IgD-negative memory B cell (primary cell): ENCODE data around the gene CYP19A1. TPM values are rescaled to one million over a fixed set of nuclear protein-coding genes. Genes with fewer than 3 reads are reported as not detected.

Experiments used
- H3K27ac Mint-ChIP-seq, 3 donors: one replicate each; pipeline ENCODE4 v1.8.0; 2020 to 2022; ENCODE audit warnings: mild to moderate bottlenecking in 3 of 3, mixed read lengths in 3 of 3, moderate library complexity in 1 of 3
- H3K27me3 Mint-ChIP-seq: one replicate; pipeline ENCODE4 v1.8.0; 2021; ENCODE audit warnings: mixed read lengths
- H3K36me3 Mint-ChIP-seq: one replicate; pipeline ENCODE4 v1.8.0; 2020; ENCODE audit warnings: mild to moderate bottlenecking, mixed read lengths
- H3K4me1 Mint-ChIP-seq, 3 donors: one replicate each; pipeline ENCODE4 v1.8.0; 2020 to 2022; ENCODE audit warnings: mixed read lengths in 3 of 3, mild to moderate bottlenecking in 1 of 3
- H3K4me3 Mint-ChIP-seq, 4 donors: one replicate each; pipeline ENCODE4 v1.8.0; 2020 to 2022; ENCODE audit warnings: mild to moderate bottlenecking in 4 of 4, mixed read lengths in 4 of 4, moderate library complexity in 3 of 4
- H3K9me3 Mint-ChIP-seq, 3 donors: one replicate each; pipeline ENCODE4 v1.8.0; 2020 to 2021; ENCODE audit warnings: mixed read lengths in 3 of 3, mild to moderate bottlenecking in 1 of 3
- polyA plus RNA-seq: library from polyadenylated mRNA; unstranded; fragments of 300-500 nt; fragmentation: Illumina TruSeq; gene quantifications from one replicate; pipeline ENCODE4 v1.2.3, GENCODE V29; 2021

Gene CYP19A1
- polyA plus RNA-seq, 1 donor from 2014 or later, result not detected

DNA sequence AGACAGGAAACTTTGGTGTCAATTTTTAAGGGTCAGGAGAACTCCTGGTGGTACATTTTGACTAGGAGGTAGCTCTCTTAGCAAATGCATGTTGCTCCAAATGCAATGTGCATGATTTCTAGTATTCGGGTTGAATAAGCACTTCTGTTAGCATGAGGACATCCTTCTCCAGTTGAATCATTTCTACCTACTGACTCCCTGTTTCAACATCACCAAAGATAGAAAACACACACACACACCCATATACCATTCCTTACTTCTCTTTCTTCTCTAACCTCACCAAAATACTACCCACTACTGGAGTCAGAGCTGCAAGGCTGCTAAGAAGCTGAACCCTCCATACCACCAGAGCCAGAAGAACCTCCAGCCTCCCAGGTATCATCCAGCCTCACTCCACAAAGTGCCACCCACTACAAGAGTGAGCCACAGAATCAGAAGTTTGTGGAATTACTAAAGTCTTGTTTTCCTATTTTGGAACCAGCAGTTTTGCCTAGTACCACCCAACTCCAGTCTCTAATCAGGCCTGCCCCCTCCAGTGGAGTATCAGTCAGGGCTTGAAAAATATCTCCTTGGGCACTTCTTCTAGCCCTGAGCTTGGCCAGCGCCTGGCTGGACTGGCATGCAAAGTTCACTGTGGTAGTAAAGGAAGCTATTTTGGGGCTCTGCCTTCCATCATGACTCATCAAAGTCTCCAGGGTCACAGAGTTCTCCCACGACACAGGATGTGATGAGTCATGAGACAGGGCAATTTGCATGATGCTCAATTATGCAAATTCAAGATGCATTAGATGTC lies 110.3 kb downstream of the CYP19A1 start:
- H3K27me3 Mint-ChIP-seq, result peaks cover 9% of the 10 kb centered on the region
- no peaks in the 10 kb centered on the region for H3K9me3 Mint-ChIP-seq
- H3K36me3 Mint-ChIP-seq, result no peaks in the 10 kb centered on the region
- H3K4me1 Mint-ChIP-seq, result peaks cover 0 to 4% (median 1%) of the 10 kb centered on the region in 3 donors
- H3K27ac Mint-ChIP-seq, result no peak overlapping the region
- no peak overlapping the region for H3K4me3 Mint-ChIP-seq

DNA sequence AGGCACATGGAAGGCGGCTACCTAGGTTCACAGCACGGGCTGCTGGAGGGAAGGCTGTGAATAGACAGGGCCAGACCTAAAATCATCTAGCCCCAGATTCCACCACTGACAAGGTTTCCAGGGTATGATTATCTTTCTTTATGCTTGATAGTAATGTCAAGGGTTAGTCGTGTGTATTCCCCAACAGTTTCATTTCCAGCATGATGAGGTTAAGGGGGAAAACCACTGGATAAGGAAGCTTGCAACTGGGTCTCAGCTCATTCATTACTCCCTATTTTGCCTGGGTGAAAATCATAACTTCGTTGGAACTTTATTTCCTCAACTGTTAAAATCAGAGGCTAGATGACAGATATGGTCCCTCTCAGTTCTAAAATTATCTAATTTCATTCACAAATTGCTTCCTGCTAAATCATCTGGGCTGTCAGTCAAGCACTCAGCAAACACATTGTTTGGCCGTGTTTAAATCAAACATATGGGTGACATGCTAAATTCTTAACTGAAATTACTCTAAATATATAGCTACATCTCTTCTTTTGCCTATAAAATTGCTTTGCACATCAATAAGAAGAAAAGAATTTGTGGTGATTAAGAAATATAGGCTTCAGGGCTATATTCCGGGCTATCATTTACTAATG lies 111.7 kb downstream of the CYP19A1 start:
- H3K4me3 Mint-ChIP-seq, result no peak overlapping the region
- H3K27ac Mint-ChIP-seq, result no peak overlapping the region
- no peaks in the 10 kb centered on the region for H3K9me3 Mint-ChIP-seq
- H3K4me1 Mint-ChIP-seq, result peaks cover 0 to 4% (median 1%) of the 10 kb centered on the region in 3 donors
- H3K27me3 Mint-ChIP-seq, result peaks cover 9% of the 10 kb centered on the region
- H3K36me3 Mint-ChIP-seq, result no peaks in the 10 kb centered on the region

- no peak overlapping the region for H3K27ac Mint-ChIP-seq
- H3K4me3 Mint-ChIP-seq, result no peak overlapping the region
- H3K4me1 Mint-ChIP-seq, result peaks cover 0 to 4% (median 1%) of the 10 kb centered on the region in 3 donors
- H3K36me3 Mint-ChIP-seq, result no peaks in the 10 kb centered on the region
- no peaks in the 10 kb centered on the region for H3K9me3 Mint-ChIP-seq
- H3K27me3 Mint-ChIP-seq, result peaks cover 9% of the 10 kb centered on the region
Observed at GRCh38 chr15:51224428-51224827, 114.0 kb downstream of the CYP19A1 start.

GRCh38 chr15:51223771-51224229 lies 114.6 kb downstream of the CYP19A1 start:
- Mint-ChIP-seq H3K36me3 (no peaks in the 10 kb centered on the region), H3K9me3 (no peaks in the 10 kb centered on the region), H3K4me1 (peaks cover 0 to 4% (median 1%) of the 10 kb centered on the region in 3 donors), H3K27ac (no peak overlapping the region), H3K4me3 (no peak overlapping the region), H3K27me3 (peaks cover 9% of the 10 kb centered on the region)

DNA sequence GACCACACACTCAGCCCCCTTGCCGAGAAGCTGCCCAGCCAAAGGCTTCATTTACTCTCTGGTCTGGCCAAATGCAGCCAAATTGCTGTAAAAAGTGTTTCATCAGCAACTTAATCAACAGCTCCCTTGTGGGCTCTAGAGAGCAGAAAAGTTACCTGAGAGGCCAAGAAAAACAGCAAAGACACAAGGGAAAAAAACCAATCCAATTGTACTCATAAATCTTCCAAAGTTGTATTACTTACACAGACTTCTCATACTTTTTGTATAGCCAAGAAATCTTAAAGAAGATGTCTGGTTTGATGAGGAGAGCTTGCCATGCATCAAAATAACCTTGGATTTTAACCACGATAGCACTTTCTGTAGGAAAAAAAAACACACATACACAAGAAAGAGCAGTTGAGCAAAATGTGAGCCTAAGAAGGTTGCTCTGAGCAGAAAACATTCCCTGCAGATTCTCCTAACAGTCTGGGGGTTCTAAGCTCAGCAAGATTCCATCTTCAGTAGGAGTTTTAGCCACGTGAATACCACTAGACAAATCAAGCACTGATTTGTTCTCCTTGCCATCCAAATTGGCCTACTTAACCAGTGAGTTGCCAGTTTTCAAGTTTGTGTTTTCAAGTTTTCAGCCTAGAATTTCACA lies 120.0 kb downstream of the CYP19A1 start:
- H3K36me3 Mint-ChIP-seq, result no peaks in the 10 kb centered on the region
- H3K27me3 Mint-ChIP-seq, result peaks cover 9% of the 10 kb centered on the region
- no peak overlapping the region for H3K27ac Mint-ChIP-seq
- peaks cover 0 to 1% (median 0%) of the 10 kb centered on the region in 3 donors for H3K9me3 Mint-ChIP-seq
- H3K4me1 Mint-ChIP-seq, result no peaks in the 10 kb centered on the region
- no peak overlapping the region for H3K4me3 Mint-ChIP-seq

DNA sequence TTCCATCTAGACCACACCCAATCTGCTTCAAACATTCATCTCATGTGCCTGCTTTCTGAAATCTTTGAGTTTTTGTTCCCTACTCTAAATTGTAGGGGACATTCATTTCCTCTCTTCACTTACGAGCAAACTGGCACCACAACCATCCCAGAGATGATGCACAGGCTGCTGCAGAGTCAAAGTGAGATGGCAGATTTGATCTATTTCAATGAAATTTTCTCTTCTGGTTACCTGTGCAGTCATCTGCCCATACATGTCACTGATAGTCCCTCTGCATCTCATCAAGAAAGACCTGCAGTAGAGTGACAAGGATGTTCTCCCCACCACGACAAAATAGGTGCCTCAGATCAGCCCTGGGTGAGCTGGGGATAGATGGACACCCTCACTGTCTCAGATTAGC lies 125.5 kb downstream of the CYP19A1 start:
- Mint-ChIP-seq H3K36me3 (no peaks in the 10 kb centered on the region), H3K4me1 (no peaks in the 10 kb centered on the region), H3K4me3 (no peak overlapping the region), H3K9me3 (peaks cover 0 to 3% (median 0%) of the 10 kb centered on the region in 3 donors), H3K27ac (no peak overlapping the region), H3K27me3 (peaks cover 11% of the 10 kb centered on the region)

GRCh38 chr15:51212239-51212638 lies 126.2 kb downstream of the CYP19A1 start:
- H3K27ac Mint-ChIP-seq, result no peak overlapping the region
- no peaks in the 10 kb centered on the region for H3K4me1 Mint-ChIP-seq
- peaks cover 0 to 3% (median 0%) of the 10 kb centered on the region in 3 donors for H3K9me3 Mint-ChIP-seq

DNA sequence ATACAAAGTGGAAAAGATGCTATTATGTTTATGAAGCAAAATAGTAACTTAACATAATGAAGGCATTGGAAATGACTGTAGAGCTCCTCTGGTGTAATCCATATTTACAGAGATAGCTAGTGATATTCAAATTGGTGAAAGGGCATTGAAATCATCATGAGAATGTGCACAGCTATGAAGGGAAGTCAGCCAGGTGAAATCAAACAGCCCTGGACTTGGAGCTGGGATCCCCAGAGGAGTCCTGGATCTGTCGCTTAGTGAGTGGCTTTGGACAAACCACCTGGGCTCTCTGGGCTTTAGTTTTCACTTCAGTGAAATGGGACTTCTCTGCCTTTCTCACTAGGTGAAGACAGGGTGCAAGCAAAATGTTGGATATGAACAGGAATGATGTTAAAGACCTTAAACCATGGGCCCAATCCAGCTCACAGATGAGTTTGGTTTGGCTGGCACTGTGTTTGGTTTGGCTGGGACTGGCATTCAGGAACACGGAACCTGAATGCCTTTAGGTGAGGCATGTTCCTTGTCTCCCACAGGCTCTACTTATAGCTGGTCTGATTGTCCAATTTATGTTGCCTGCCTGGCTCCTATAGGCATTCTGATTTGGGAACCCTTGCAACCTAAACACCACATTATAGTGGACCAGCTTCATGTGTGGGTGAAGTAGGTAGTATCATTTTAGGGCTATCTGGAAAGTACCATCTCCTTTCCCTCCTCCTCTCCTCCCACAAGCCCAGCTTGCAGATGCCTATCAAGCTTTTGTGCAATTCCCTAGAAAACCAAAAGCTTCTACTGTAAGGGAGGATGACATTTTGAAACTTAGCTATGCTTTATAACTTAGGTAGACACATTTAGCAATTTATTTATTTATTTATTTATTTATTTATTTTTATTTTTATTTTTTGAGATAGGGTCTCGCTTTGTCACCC lies 133.1 kb downstream of the CYP19A1 start:
- H3K4me3 Mint-ChIP-seq, result no peak overlapping the region
- peaks cover 5% of the 10 kb centered on the region for H3K27me3 Mint-ChIP-seq
- H3K36me3 Mint-ChIP-seq, result no peaks in the 10 kb centered on the region
- no peak overlapping the region for H3K27ac Mint-ChIP-seq
- no peaks in the 10 kb centered on the region for H3K4me1 Mint-ChIP-seq
- no peaks in the 10 kb centered on the region for H3K9me3 Mint-ChIP-seq

More at GRCh38 chr15:51212239-51212638, 126.2 kb downstream of the CYP19A1 start:
- Mint-ChIP-seq H3K27me3 (peaks cover 11% of the 10 kb centered on the region), H3K36me3 (no peaks in the 10 kb centered on the region), H3K4me3 (no peak overlapping the region)

GRCh38 chr15:51203797-51204196 lies 134.6 kb downstream of the CYP19A1 start:
- Mint-ChIP-seq H3K9me3 (no peaks in the 10 kb centered on the region), H3K4me3 (no peak overlapping the region), H3K27me3 (peaks cover 8% of the 10 kb centered on the region), H3K4me1 (no peaks in the 10 kb centered on the region), H3K27ac (no peak overlapping the region), H3K36me3 (no peaks in the 10 kb centered on the region)

GRCh38 chr15:51202783-51203182 lies 135.6 kb downstream of the CYP19A1 start:
- Mint-ChIP-seq H3K4me1 (no peaks in the 10 kb centered on the region), H3K27me3 (peaks cover 8% of the 10 kb centered on the region), H3K27ac (no peak overlapping the region)

GRCh38 chr15:51201581-51201980 lies 136.8 kb downstream of the CYP19A1 start:
- peaks cover 8% of the 10 kb centered on the region for H3K27me3 Mint-ChIP-seq
- H3K9me3 Mint-ChIP-seq, result peaks cover 0 to 1% (median 0%) of the 10 kb centered on the region in 3 donors
- H3K27ac Mint-ChIP-seq, result no peak overlapping the region
- no peak overlapping the region for H3K4me3 Mint-ChIP-seq
- no peaks in the 10 kb centered on the region for H3K4me1 Mint-ChIP-seq
- H3K36me3 Mint-ChIP-seq, result no peaks in the 10 kb centered on the region

More at GRCh38 chr15:51202783-51203182, 135.6 kb downstream of the CYP19A1 start:
- no peak overlapping the region for H3K4me3 Mint-ChIP-seq
- peaks cover 0 to 1% (median 0%) of the 10 kb centered on the region in 3 donors for H3K9me3 Mint-ChIP-seq
- H3K36me3 Mint-ChIP-seq, result no peaks in the 10 kb centered on the region

DNA sequence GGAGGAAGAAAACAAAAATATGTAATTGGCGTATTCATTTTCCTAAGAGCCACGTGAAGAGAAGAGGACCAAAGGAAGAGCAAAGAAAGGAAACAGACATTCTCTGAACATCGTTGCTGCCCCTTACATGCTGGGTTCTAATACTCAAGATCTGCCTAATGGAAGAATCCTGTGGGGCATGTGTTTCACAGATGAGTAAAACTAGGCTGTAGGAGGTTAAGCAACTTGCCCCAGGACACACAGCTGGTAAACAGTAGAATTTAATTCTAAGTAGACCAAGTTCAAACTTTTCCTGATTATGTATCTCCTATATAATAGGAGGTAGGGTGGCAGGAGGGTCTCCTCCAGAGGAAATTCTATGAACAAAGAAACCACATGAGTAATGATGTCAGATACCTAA lies 137.6 kb downstream of the CYP19A1 start:
- H3K9me3 Mint-ChIP-seq, result peaks cover 0 to 1% (median 0%) of the 10 kb centered on the region in 3 donors
- no peak overlapping the region for H3K27ac Mint-ChIP-seq
- no peaks in the 10 kb centered on the region for H3K4me1 Mint-ChIP-seq
- H3K4me3 Mint-ChIP-seq, result no peak overlapping the region
- H3K36me3 Mint-ChIP-seq, result no peaks in the 10 kb centered on the region
- H3K27me3 Mint-ChIP-seq, result peaks cover 12% of the 10 kb centered on the region

GRCh38 chr15:51199541-51199940 lies 138.9 kb downstream of the CYP19A1 start:
- Mint-ChIP-seq H3K27me3 (peaks cover 12% of the 10 kb centered on the region), H3K36me3 (no peaks in the 10 kb centered on the region), H3K4me1 (no peaks in the 10 kb centered on the region), H3K4me3 (no peak overlapping the region), H3K9me3 (peaks cover 0 to 1% (median 0%) of the 10 kb centered on the region in 3 donors), H3K27ac (no peak overlapping the region)

GRCh38 chr15:51198701-51199232 lies 139.6 kb downstream of the CYP19A1 start:
- no peak overlapping the region for H3K4me3 Mint-ChIP-seq
- no peaks in the 10 kb centered on the region for H3K36me3 Mint-ChIP-seq
- H3K27ac Mint-ChIP-seq, result no peak overlapping the region
- peaks cover 0 to 1% (median 0%) of the 10 kb centered on the region in 3 donors for H3K9me3 Mint-ChIP-seq
- peaks cover 0 to 2% (median 0%) of the 10 kb centered on the region in 3 donors for H3K4me1 Mint-ChIP-seq
- peaks cover 12% of the 10 kb centered on the region for H3K27me3 Mint-ChIP-seq
